Measurements from ENCODE around the gene ZFYVE26.

GRCh38 chr14:67697006-67697405 is 119.4 kb downstream of the ZFYVE26 start:
- TF ChIP-seq EZH2 (IDR thresholded peaks at IDR 0.05), result no peak
- no peak for TF ChIP-seq POLR2AphosphoS5 (IDR thresholded peaks at IDR 0.05; ENCODE audit: borderline replicate concordance, low read depth, low read length)
